ENCODE results near the gene IL3RA. TPM values are rescaled to one million over a fixed set of nuclear protein-coding genes. Genes with fewer than 3 reads are reported as not detected.
A peak's percentile ranks its signal among the peaks of the same experiment; 100 is the strongest.

The IL3RA gene
- polyA plus RNA-seq, 1 of the 3 experiments (the other 2 are of a cell fraction) = not detected

- Histone ChIP-seq H3K27ac (ENCODE audit: low read depth in 2 of 2, low read length in 1 of 2) (no peak overlapping the region), H2AFZ (ENCODE audit: low read depth) (no peak overlapping the region), H3F3A (replicated peaks; ENCODE audit: insufficient read depth) (peaks cover 38% of the 10 kb centered on the region), H3K79me2 (ENCODE audit: insufficient read depth) (peaks cover 56% of the 10 kb centered on the region), H3K27me3 (ENCODE audit: insufficient read depth) (no peaks in the 10 kb centered on the region), H3K9ac (no peak overlapping the region), H3K36me3 (replicated peaks in 1 of 2; ENCODE audit: control insufficient read depth in 1 of 2, insufficient read depth in 2 of 2, low read length in 1 of 2) (peaks cover 53 to 67% of the 10 kb centered on the region in 2 experiments), H4K20me1 (ENCODE audit: insufficient read depth) (peaks cover 75% of the 10 kb centered on the region), H3K4me2 (no peak overlapping the region; the same call in 1 of the 2 replicates), H3K4me3 (ENCODE audit: low read depth in 2 of 2, low read length in 1 of 2) (no peak overlapping the region), H3K4me1 (ENCODE audit: control insufficient read depth in 1 of 2, insufficient read depth in 2 of 2, low read depth in 1 of 2, low read length in 1 of 2) (peaks cover 7 to 18% of the 10 kb centered on the region in 2 experiments; a peak in 2 of 4 replicates), H3K9me2 (no peaks in the 10 kb centered on the region), H3K9me3 (no peaks in the 10 kb centered on the region)
- DNase-seq = no peak
- WGBS (ENCODE audit: low lambda C conversion rate) = 71% methylated on average over 4 of the region's 4 CpGs
- TF ChIP-seq, protein P1, sequence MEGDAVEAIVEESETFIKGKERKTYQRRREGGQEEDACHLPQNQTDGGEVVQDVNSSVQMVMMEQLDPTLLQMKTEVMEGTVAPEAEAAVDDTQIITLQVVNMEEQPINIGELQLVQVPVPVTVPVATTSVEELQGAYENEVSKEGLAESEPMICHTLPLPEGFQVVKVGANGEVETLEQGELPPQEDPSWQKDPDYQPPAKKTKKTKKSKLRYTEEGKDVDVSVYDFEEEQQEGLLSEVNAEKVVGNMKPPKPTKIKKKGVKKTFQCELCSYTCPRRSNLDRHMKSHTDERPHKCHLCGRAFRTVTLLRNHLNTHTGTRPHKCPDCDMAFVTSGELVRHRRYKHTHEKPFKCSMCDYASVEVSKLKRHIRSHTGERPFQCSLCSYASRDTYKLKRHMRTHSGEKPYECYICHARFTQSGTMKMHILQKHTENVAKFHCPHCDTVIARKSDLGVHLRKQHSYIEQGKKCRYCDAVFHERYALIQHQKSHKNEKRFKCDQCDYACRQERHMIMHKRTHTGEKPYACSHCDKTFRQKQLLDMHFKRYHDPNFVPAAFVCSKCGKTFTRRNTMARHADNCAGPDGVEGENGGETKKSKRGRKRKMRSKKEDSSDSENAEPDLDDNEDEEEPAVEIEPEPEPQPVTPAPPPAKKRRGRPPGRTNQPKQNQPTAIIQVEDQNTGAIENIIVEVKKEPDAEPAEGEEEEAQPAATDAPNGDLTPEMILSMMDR (IDR thresholded peaks at IDR 0.05) = no peak
- no peak for TF ChIP-seq FOXM1 (IDR thresholded peaks at IDR 0.05; ENCODE audit: low read depth)
- no peak for TF ChIP-seq GATA2 (CRISPR knock-in tag; IDR thresholded peaks at IDR 0.05)
- TF ChIP-seq, protein P2, sequence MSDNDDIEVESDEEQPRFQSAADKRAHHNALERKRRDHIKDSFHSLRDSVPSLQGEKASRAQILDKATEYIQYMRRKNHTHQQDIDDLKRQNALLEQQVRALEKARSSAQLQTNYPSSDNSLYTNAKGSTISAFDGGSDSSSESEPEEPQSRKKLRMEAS (IDR thresholded peaks at IDR 0.05; ENCODE audit: low read depth) = no peak
- no peak for TF ChIP-seq RAD21 (IDR thresholded peaks at IDR 0.05; ENCODE audit: low read length)
- ChIA-PET CTCF (no interaction called here), POLR2A (no interaction called here)
Measured at GRCh38 chrX:1388651-1389050, 52.1 kb downstream of the IL3RA start.

GRCh38 chrX:1389181-1389992 lies 52.8 kb downstream of the IL3RA start:
- Histone ChIP-seq H3K27me3 (ENCODE audit: insufficient read depth) (no peaks in the 10 kb centered on the region), H3F3A (replicated peaks; ENCODE audit: insufficient read depth) (peaks cover 32% of the 10 kb centered on the region), H3K9me3 (no peaks in the 10 kb centered on the region), H3K9me2 (no peaks in the 10 kb centered on the region), H3K4me2 (peak overlapping the region; percentile 99; the same call in 1 of the 2 replicates), H2AFZ (ENCODE audit: low read depth) (no peak overlapping the region), H3K4me1 (ENCODE audit: control insufficient read depth in 1 of 2, insufficient read depth in 2 of 2, low read depth in 1 of 2, low read length in 1 of 2) (peaks cover 7 to 21% of the 10 kb centered on the region in 2 experiments; a peak in 2 of 4 replicates), H3K4me3 (ENCODE audit: low read depth in 2 of 2, low read length in 1 of 2) (no peak overlapping the region), H4K20me1 (ENCODE audit: insufficient read depth) (peaks cover 69% of the 10 kb centered on the region), H3K79me2 (ENCODE audit: insufficient read depth) (peaks cover 64% of the 10 kb centered on the region), H3K27ac (ENCODE audit: low read depth in 2 of 2, low read length in 1 of 2) (no peak overlapping the region), H3K9ac (peak overlapping the region; percentile 96; the same call in 1 of the 2 replicates), H3K36me3 (replicated peaks in 1 of 2; ENCODE audit: control insufficient read depth in 1 of 2, insufficient read depth in 2 of 2, low read length in 1 of 2) (peaks cover 53 to 63% of the 10 kb centered on the region in 2 experiments)
- WGBS (ENCODE audit: low lambda C conversion rate) = 94% methylated on average over 35 of the region's 51 CpGs
- no peak for DNase-seq
- POLR2A ChIA-PET = no interaction called here
- CTCF ChIA-PET = no interaction called here
- no peak for TF ChIP-seq NFIC (IDR thresholded peaks at IDR 0.05; ENCODE audit: borderline replicate concordance)
- no peak for TF ChIP-seq FOSL2 (IDR thresholded peaks at IDR 0.05; ENCODE audit: borderline replicate concordance, low read depth)
- TF ChIP-seq FOXJ3 (CRISPR knock-in tag; IDR thresholded peaks at IDR 0.05) = no peak
- no peak for TF ChIP-seq POLR2AphosphoS5 (IDR thresholded peaks at IDR 0.05; ENCODE audit: low read depth, low read length)
- no peak for TF ChIP-seq REST (IDR thresholded peaks at IDR 0.05; ENCODE audit: low read depth, low read length)
- TF ChIP-seq TEAD4 (IDR thresholded peaks at IDR 0.05; ENCODE audit: borderline replicate concordance, insufficient read depth) = no peak
- TF ChIP-seq, protein P3, sequence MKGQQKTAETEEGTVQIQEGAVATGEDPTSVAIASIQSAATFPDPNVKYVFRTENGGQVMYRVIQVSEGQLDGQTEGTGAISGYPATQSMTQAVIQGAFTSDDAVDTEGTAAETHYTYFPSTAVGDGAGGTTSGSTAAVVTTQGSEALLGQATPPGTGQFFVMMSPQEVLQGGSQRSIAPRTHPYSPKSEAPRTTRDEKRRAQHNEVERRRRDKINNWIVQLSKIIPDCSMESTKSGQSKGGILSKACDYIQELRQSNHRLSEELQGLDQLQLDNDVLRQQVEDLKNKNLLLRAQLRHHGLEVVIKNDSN (IDR thresholded peaks at IDR 0.05; ENCODE audit: borderline replicate concordance, low read depth) = no peak

Measured in SK-N-SH (cell line).